ENCODE measurements around the gene FBXL19. TPM values are rescaled to one million over a fixed set of nuclear protein-coding genes. Genes with fewer than 3 reads are reported as not detected.

The FBXL19 gene
- total and polyA plus RNA-seq, 9 of the 15 experiments (the other 6 are each of a cell fraction or from before 2014, with no cell fraction given) = 0.13 to 48.0 (median 13.5) TPM; not detected in 1

- TF ChIP-seq, protein P1, sequence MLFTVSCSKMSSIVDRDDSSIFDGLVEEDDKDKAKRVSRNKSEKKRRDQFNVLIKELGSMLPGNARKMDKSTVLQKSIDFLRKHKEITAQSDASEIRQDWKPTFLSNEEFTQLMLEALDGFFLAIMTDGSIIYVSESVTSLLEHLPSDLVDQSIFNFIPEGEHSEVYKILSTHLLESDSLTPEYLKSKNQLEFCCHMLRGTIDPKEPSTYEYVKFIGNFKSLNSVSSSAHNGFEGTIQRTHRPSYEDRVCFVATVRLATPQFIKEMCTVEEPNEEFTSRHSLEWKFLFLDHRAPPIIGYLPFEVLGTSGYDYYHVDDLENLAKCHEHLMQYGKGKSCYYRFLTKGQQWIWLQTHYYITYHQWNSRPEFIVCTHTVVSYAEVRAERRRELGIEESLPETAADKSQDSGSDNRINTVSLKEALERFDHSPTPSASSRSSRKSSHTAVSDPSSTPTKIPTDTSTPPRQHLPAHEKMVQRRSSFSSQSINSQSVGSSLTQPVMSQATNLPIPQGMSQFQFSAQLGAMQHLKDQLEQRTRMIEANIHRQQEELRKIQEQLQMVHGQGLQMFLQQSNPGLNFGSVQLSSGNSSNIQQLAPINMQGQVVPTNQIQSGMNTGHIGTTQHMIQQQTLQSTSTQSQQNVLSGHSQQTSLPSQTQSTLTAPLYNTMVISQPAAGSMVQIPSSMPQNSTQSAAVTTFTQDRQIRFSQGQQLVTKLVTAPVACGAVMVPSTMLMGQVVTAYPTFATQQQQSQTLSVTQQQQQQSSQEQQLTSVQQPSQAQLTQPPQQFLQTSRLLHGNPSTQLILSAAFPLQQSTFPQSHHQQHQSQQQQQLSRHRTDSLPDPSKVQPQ (CRISPR knock-in tag; IDR thresholded peaks at IDR 0.05; ENCODE audit: borderline replicate concordance) = no peak
- TF ChIP-seq, protein P2, sequence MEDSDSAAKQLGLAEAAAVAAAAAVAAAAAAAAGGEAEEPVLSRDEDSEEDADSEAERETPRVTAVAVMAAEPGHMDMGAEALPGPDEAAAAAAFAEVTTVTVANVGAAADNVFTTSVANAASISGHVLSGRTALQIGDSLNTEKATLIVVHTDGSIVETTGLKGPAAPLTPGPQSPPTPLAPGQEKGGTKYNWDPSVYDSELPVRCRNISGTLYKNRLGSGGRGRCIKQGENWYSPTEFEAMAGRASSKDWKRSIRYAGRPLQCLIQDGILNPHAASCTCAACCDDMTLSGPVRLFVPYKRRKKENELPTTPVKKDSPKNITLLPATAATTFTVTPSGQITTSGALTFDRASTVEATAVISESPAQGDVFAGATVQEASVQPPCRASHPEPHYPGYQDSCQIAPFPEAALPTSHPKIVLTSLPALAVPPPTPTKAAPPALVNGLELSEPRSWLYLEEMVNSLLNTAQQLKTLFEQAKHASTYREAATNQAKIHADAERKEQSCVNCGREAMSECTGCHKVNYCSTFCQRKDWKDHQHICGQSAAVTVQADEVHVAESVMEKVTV (CRISPR knock-in tag; IDR thresholded peaks at IDR 0.05) = no peak
- TF ChIP-seq CBX2 (IDR thresholded peaks at IDR 0.05; ENCODE audit: insufficient read depth, low read length, poor library complexity, severe bottlenecking) = no peak
- no peak for TF ChIP-seq RBM14 (IDR thresholded peaks at IDR 0.05; ENCODE audit: borderline replicate concordance, insufficient read depth, low read depth, low read length)
- TF ChIP-seq MBD2 (IDR thresholded peaks at IDR 0.05; ENCODE audit: borderline replicate concordance, low read depth) = peak; percentile 57
- TF ChIP-seq ZFX (CRISPR knock-in tag; IDR thresholded peaks at IDR 0.05) = peak; percentile 82
- TF ChIP-seq ZNF655 (CRISPR knock-in tag; IDR thresholded peaks at IDR 0.05) = no peak
- no peak for TF ChIP-seq E2F3 (CRISPR knock-in tag; IDR thresholded peaks at IDR 0.05)
- TF ChIP-seq ADNP (tag; IDR thresholded peaks at IDR 0.05) = no peak
- TF ChIP-seq, protein P3, sequence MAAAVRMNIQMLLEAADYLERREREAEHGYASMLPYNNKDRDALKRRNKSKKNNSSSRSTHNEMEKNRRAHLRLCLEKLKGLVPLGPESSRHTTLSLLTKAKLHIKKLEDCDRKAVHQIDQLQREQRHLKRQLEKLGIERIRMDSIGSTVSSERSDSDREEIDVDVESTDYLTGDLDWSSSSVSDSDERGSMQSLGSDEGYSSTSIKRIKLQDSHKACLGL (CRISPR knock-in tag; IDR thresholded peaks at IDR 0.05; ENCODE audit: borderline replicate concordance, poor library complexity, severe bottlenecking) = peak; percentile 11
- TF ChIP-seq REST (IDR thresholded peaks at IDR 0.05; ENCODE audit: borderline replicate concordance) = no peak
- peak; percentile 72 for TF ChIP-seq REST (CRISPR knock-in tag; IDR thresholded peaks at IDR 0.05; ENCODE audit: low read depth)
Observed at GRCh38 chr16:30957456-30958174, 34.2 kb downstream of the FBXL19 start, which contains the start of gene SETD1A (continued).

Measured in K562 (cell line).